Stomach (tissue), 9 donors: Measurements from ENCODE around the gene RCCD1. TPM values are rescaled to one million over a fixed set of nuclear protein-coding genes. Genes with fewer than 3 reads are reported as not detected.

Source experiments
- DNase-seq, 2 donors: peaks; one replicate each; pipeline versions ENCODE4 v3.0.0 to v3.0.0-alpha.2; 2013 to 2019
- H3K27ac ChIP-seq, 5 donors: fragments of 200-600 bp in 4 of 5; sonication (generic) in 4 of 5; one replicate each; pipeline ENCODE4 v1.5.1; 2013 to 2019; ENCODE audit warnings: mild to moderate bottlenecking in 1 of 5, moderate library complexity in 1 of 5
- H3K27me3 ChIP-seq, 3 donors: fragments of 200-600 bp; sonication (generic); one replicate each; pipeline ENCODE4 v1.5.1; 2017 to 2019; ENCODE audit warnings: mixed run types in 1 of 3
- H3K36me3 ChIP-seq, 4 donors: fragments of 200-600 bp; sonication (generic); 1 replicate in 3 of 4; 2 replicates in 1 of 4; pipeline ENCODE4 v1.5.1; 2016 to 2019
- H3K4me1 ChIP-seq, 4 donors: fragments of 200-600 bp; sonication (generic); one replicate each; pipeline ENCODE4 v1.5.1; 2016 to 2019
- H3K4me3 ChIP-seq, 4 donors: fragments of 200-600 bp; sonication (generic) in 3 of 4; one replicate each; pipeline ENCODE4 v1.5.1; 2016 to 2019; ENCODE audit warnings: mild to moderate bottlenecking in 1 of 4
- H3K9me3 ChIP-seq, 4 donors: fragments of 200-600 bp; sonication (generic); one replicate each; pipeline ENCODE4 v1.5.1; 2016 to 2019
- EP300 ChIP-seq: sonication (generic); formaldehyde crosslinking; IDR thresholded peaks from one replicate; pipeline ENCODE4 v1.6.1; 2017; ENCODE audit warnings: antibody characterized with exemption
- POLR2A ChIP-seq, 4 donors: fragments of 450-650 bp; IDR thresholded peaks; one replicate each; pipeline ENCODE4 v1.6.1; 2016; ENCODE audit warnings: antibody characterized with exemption in 4 of 4, control low read depth in 2 of 4, mild to moderate bottlenecking in 1 of 4, moderate library complexity in 1 of 4
- POLR2AphosphoS5 ChIP-seq, 3 donors: sonication (generic); formaldehyde crosslinking; IDR thresholded peaks; one replicate each; pipeline ENCODE4 v1.6.1; 2016; ENCODE audit warnings: antibody characterized with exemption in 3 of 3
- WGBS, 5 donors: extraction: QIAGEN DNeasy Blood & Tissue Kit in 3 of 5; methylation state at CpG; one replicate each; pipeline versions ENCODE4 v1.1.5 to v1.1.7; 2013 to 2018; 5-methylcytosine and 5-hydroxymethylcytosine counted together
- intact Hi-C: fragments of 100-400 bp; cut with DNase I; formaldehyde crosslinking; loops from one replicate; pipeline ENCODE4 v1.15.1; 2023; ENCODE audit warnings: low total_unique reads
- polyA plus RNA-seq, 3 donors: library from polyadenylated mRNA; stranded (reverse); fragments of 200-250 nt; gene quantifications; one replicate each; pipeline ENCODE4 v1.2.3, GENCODE V29; 2013
- total RNA-seq, 5 donors: library from RNA; depleted of rRNA; stranded (reverse); fragments of >200 nt; gene quantifications; one replicate each; pipeline versions ENCODE4 v1.1.0 to v1.2.3, GENCODE V29; 2014 to 2016
- TF ChIP-seq, protein P1 (sequence below), 7 experiments: fragments of 450-650 bp in 4 of 7; fragments of 200-600 bp in 3 of 7; sonication (generic) in 3 of 7; IDR thresholded peaks; one replicate each; pipeline ENCODE4 v1.5.1; 2016 to 2019; ENCODE audit warnings: antibody characterized with exemption in 7 of 7, control low read depth in 2 of 7, mild to moderate bottlenecking in 1 of 7
- donor health status: healthy with polysubstance abuse.
- donor health status: Bipolar disorder and iron deficiency.
- donor health status: healthy.

Gene RCCD1
- total and polyA plus RNA-seq, 8 donors, result 2.2 to 98.5 (median 7.7) TPM

DNA sequence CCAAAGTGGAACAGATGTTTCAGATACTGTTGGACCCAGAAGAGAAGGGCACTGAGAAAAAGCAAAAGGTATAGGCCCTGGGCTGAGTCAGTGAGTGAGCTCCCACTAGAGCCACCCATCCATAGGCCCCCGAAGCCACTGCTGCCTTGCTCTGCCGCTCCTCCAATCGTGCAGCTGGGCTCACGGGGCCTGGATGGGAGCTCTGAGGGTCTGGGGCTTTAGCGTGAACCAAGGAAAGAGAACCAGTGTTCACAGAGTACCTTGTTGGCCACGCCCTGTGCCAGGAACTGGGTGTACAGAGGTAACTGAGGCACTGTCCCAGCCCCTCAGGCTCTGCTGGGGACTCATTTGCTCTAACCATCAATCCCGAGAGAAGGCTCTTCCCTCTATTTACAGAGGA, 14.9 kb upstream of the RCCD1 start:
- DNase-seq, result no peak
- H3K27ac ChIP-seq, result no peak overlapping the region
- H3K4me3 ChIP-seq, result no peak overlapping the region
- TF ChIP-seq, protein P1, sequence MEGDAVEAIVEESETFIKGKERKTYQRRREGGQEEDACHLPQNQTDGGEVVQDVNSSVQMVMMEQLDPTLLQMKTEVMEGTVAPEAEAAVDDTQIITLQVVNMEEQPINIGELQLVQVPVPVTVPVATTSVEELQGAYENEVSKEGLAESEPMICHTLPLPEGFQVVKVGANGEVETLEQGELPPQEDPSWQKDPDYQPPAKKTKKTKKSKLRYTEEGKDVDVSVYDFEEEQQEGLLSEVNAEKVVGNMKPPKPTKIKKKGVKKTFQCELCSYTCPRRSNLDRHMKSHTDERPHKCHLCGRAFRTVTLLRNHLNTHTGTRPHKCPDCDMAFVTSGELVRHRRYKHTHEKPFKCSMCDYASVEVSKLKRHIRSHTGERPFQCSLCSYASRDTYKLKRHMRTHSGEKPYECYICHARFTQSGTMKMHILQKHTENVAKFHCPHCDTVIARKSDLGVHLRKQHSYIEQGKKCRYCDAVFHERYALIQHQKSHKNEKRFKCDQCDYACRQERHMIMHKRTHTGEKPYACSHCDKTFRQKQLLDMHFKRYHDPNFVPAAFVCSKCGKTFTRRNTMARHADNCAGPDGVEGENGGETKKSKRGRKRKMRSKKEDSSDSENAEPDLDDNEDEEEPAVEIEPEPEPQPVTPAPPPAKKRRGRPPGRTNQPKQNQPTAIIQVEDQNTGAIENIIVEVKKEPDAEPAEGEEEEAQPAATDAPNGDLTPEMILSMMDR (IDR thresholded peaks at IDR 0.05), result no peak
- TF ChIP-seq POLR2AphosphoS5 (IDR thresholded peaks at IDR 0.05) (no peak), POLR2A (IDR thresholded peaks at IDR 0.05) (no peak), EP300 (no peak)
- 75 to 100% (median 92%) methylated on average over 6 to 7 of the region's 7 CpGs for WGBS, 5 donors
- intact Hi-C loops, result no loop called here
- H3K4me1 ChIP-seq, result peaks cover 18 to 23% (median 21%) of the 10 kb centered on the region in 4 donors
- no peaks in the 10 kb centered on the region for H3K27me3 ChIP-seq
- peaks cover 63 to 82% (median 78%) of the 10 kb centered on the region in 4 donors for H3K36me3 ChIP-seq
- no peaks in the 10 kb centered on the region for H3K9me3 ChIP-seq

DNA sequence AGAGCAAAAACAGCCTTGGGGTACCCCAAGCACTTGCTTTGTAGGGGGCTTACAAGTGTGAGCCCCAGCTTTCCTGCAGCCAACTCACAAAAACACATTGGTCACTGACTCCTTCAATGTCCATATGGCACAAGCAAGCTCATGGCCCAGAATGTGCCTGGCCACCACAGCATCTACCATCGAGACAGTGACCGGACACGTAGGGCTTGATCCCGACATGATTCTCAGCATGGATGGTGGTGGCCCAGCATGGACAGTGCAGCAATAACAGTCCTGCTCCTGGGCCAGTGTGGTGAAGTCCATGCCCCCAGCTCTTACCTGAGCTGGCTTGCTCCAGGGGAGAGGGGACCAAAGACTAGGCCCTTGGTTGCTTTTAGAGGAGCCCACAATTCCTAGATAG, 13.6 kb upstream of the RCCD1 start:
- no peak for DNase-seq
- WGBS, 5 donors, result 95 to 98% (median 97%) methylated on average over 4 of the region's 4 CpGs
- intact Hi-C loops, result no loop called here

DNA sequence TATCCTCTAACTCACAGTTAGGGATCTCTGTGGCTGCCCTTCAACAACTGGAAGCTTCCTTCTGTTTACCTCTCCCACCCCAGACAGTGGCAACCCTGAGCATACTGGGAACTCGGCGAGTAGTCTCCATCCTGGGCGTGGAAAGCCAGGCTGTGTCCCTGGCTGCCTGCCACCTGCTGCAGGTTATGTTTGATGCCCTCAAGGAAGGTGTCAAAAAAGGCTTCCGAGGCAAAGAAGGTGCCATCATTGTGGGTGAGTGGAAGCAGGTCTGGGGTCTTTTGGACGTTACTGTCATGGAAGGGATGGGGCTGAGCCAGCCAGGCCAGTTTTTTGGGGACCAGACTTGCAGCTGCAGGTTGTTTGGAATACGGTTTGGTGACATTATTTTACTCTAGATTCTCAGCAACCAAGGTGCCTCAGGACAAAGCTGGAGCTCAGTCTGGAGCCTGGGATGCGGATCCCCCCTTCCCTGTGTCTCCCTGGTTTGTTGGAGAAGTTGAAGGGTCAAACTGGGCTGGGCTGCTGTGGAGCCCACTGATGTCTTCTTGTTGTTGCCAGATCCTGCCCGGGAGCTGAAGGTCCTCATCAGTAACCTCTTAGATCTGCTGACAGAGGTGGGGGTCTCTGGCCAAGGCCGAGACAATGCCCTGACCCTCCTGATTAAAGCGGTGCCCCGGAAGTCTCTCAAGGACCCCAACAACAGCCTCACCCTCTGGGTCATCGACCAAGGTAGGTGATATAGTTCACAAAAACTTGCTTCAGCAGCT, 12.1 kb upstream of the RCCD1 start:
- H3K36me3 ChIP-seq, result peaks cover 86 to 100% (median 100%) of the 10 kb centered on the region in 4 donors
- intact Hi-C loops, result no loop called here
- peaks cover 0 to under 1% (median 0%) of the 10 kb centered on the region in 4 donors for H3K4me1 ChIP-seq
- no peak for TF ChIP-seq POLR2A (IDR thresholded peaks at IDR 0.05)
- TF ChIP-seq, protein P1 (IDR thresholded peaks at IDR 0.05), result no peak
- TF ChIP-seq EP300, result no peak
- H3K27me3 ChIP-seq, result no peaks in the 10 kb centered on the region
- H3K9me3 ChIP-seq, result no peaks in the 10 kb centered on the region
- 86 to 89% (median 88%) methylated on average over 12 of the region's 12 CpGs for WGBS, 5 donors
- H3K4me3 ChIP-seq, result no peak overlapping the region
- DNase-seq, result no peak
- H3K27ac ChIP-seq, result no peak overlapping the region

More for the DNA sequence above, 13.6 kb upstream of the RCCD1 start:
- H3K9me3 ChIP-seq, result no peaks in the 10 kb centered on the region
- H3K27me3 ChIP-seq, result no peaks in the 10 kb centered on the region
- peaks cover 10 to 15% (median 11%) of the 10 kb centered on the region in 4 donors for H3K4me1 ChIP-seq
- H3K27ac ChIP-seq, result no peak overlapping the region
- peaks cover 72 to 94% (median 90%) of the 10 kb centered on the region in 4 donors for H3K36me3 ChIP-seq
- TF ChIP-seq EP300 (no peak), POLR2AphosphoS5 (IDR thresholded peaks at IDR 0.05) (no peak), POLR2A (IDR thresholded peaks at IDR 0.05) (no peak)
- TF ChIP-seq, protein P1 (IDR thresholded peaks at IDR 0.05), result no peak
- H3K4me3 ChIP-seq, result no peak overlapping the region

DNA sequence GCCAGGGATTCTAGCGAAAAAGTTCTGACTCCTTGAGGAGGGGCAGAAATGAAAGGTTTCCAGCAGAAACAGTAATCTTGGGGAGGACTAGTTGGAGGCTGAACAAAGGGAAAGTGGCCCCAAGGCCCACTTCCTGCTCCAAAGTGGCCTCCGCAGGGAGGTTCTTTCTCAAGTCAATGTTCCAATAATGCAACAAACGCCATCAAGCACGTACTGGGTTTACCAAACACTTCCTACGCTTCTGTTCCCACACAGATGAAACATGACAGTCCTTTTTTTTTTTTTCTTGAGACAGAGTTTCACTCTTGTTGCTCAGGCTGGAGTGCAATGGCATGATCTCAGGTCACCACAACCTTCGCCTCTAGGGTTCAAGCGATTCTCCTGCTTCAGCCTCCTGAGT, 9.6 kb upstream of the RCCD1 start:
- Histone ChIP-seq H3K36me3 (peaks cover 91 to 100% (median 100%) of the 10 kb centered on the region in 4 donors), H3K9me3 (no peaks in the 10 kb centered on the region), H3K27ac (no peak overlapping the region), H3K27me3 (no peaks in the 10 kb centered on the region), H3K4me1 (peaks cover 0 to 6% (median 0%) of the 10 kb centered on the region in 4 donors), H3K4me3 (no peak overlapping the region)
- no peak for DNase-seq
- intact Hi-C loops, result no loop called here
- 84 to 98% (median 94%) methylated on average over 7 of the region's 7 CpGs for WGBS, 5 donors
- TF ChIP-seq, protein P1 (IDR thresholded peaks at IDR 0.05), result no peak
- TF ChIP-seq POLR2AphosphoS5 (IDR thresholded peaks at IDR 0.05), result no peak
- TF ChIP-seq EP300, result no peak
- no peak for TF ChIP-seq POLR2A (IDR thresholded peaks at IDR 0.05)
